HG02938 (cell line): ENCODE results near the gene ATXN1.
"Not testable (repeated sequence)": the region's sequence is repeated elsewhere in the genome, so short reads cannot be mapped to it uniquely, and the experiment has no call there.

ENCODE experiments used
- ATAC-seq: cut with Tn5 transposase; IDR thresholded peaks from one replicate; pipeline ENCODE4 v1.9.1; 2021; ENCODE audit warnings: mild to moderate bottlenecking, moderate library complexity; ENCODE audit not compliant: unreplicated experiment

ATXN1 gene

GRCh38 chr6:16404456-16404855 is 356.8 kb downstream of the ATXN1 start:
- ATAC-seq = no peak

- ATAC-seq = no peak
Measured at GRCh38 chr6:16403831-16404230, 357.4 kb downstream of the ATXN1 start.

GRCh38 chr6:16402581-16402900 is 358.7 kb downstream of the ATXN1 start:
- ATAC-seq = no peak

GRCh38 chr6:16400248-16400760 is 361.0 kb downstream of the ATXN1 start:
- ATAC-seq = no peak

GRCh38 chr6:16399695-16400094 is 361.6 kb downstream of the ATXN1 start:
- no peak for ATAC-seq

GRCh38 chr6:16399158-16399557 is 362.1 kb downstream of the ATXN1 start:
- no peak for ATAC-seq

GRCh38 chr6:16398587-16398986 is 362.7 kb downstream of the ATXN1 start:
- ATAC-seq = no peak

- no peak for ATAC-seq
Measured at GRCh38 chr6:16397623-16398022, 363.6 kb downstream of the ATXN1 start.

- no peak for ATAC-seq
Measured at GRCh38 chr6:16396497-16397319, 364.6 kb downstream of the ATXN1 start.

- ATAC-seq = no peak
Measured at GRCh38 chr6:16394632-16395031, 366.6 kb downstream of the ATXN1 start.

- ATAC-seq = no peak
Measured at GRCh38 chr6:16393326-16393725, 367.9 kb downstream of the ATXN1 start.

GRCh38 chr6:16392010-16392409 is 369.2 kb downstream of the ATXN1 start:
- ATAC-seq = no peak

GRCh38 chr6:16391451-16391912 is 369.8 kb downstream of the ATXN1 start:
- ATAC-seq = no peak

GRCh38 chr6:16390909-16391450 is 370.3 kb downstream of the ATXN1 start:
- ATAC-seq = not testable (repeated sequence)

- no peak for ATAC-seq
Measured at GRCh38 chr6:16389642-16390041, 371.6 kb downstream of the ATXN1 start.

GRCh38 chr6:16388488-16388887 is 372.8 kb downstream of the ATXN1 start:
- no peak for ATAC-seq

- ATAC-seq = no peak
Measured at GRCh38 chr6:16386057-16386456, 375.2 kb downstream of the ATXN1 start.

- ATAC-seq = no peak
Measured at GRCh38 chr6:16383607-16384206, 377.6 kb downstream of the ATXN1 start.

GRCh38 chr6:16381968-16382367 is 379.3 kb downstream of the ATXN1 start:
- not testable (repeated sequence) for ATAC-seq

- no peak for ATAC-seq
Measured at GRCh38 chr6:16380220-16380809, 380.9 kb downstream of the ATXN1 start.

- ATAC-seq = not testable (repeated sequence)
Measured at GRCh38 chr6:16378360-16378759, 382.9 kb downstream of the ATXN1 start.

- ATAC-seq = no peak
Measured at GRCh38 chr6:16377470-16377869, 383.8 kb downstream of the ATXN1 start.
